ENCODE data around the gene MBOAT2. TPM values are rescaled to one million over a fixed set of nuclear protein-coding genes. Genes with fewer than 3 reads are reported as not detected.
"Not testable (repeated sequence)": the region's sequence is repeated elsewhere in the genome, so short reads cannot be mapped to it uniquely, and the experiment has no call there.

Gene MBOAT2
- total RNA-seq, 3 donors from 2014 or later, result 36.1 to 65.6 (median 50.6) TPM

DNA sequence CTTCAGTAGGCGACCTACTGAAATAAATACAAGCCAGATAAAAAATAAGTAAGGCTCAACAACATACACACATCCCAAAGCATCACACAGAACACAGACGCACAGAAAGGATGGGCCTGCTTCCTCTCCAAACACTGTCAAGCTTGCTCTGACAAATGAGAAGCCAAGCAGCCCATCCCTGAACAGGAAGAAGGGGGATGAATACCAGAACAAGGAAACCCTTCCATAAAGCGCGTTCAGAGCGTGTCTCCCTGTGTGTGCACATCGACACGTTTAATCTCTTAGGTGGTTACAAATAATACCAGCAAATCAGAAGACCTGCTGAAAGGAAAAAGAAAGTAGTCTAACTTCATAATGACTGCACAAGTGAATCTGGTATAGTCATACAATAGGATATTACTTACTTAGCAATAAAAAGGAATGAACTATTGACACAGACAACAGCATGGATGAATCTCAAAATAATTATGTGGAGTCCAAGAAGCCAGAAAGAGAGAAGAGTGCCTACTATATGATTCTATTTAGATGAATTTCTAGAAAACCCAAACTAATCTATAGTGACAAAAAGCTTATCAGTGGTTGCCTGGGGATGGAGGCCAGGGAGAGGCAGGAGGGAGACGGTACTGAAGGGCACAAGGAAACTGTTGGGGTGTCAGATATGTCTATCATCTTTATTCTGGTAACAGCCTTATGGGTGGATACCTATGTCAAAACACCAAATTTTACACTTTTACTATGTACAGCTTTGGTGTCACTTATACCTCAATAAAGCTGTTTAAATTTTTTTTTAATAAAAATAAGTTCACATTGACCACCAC is 26.8 kb downstream of the MBOAT2 start:
- ATAC-seq, result peak; percentile 65
- TF ChIP-seq, protein P1, sequence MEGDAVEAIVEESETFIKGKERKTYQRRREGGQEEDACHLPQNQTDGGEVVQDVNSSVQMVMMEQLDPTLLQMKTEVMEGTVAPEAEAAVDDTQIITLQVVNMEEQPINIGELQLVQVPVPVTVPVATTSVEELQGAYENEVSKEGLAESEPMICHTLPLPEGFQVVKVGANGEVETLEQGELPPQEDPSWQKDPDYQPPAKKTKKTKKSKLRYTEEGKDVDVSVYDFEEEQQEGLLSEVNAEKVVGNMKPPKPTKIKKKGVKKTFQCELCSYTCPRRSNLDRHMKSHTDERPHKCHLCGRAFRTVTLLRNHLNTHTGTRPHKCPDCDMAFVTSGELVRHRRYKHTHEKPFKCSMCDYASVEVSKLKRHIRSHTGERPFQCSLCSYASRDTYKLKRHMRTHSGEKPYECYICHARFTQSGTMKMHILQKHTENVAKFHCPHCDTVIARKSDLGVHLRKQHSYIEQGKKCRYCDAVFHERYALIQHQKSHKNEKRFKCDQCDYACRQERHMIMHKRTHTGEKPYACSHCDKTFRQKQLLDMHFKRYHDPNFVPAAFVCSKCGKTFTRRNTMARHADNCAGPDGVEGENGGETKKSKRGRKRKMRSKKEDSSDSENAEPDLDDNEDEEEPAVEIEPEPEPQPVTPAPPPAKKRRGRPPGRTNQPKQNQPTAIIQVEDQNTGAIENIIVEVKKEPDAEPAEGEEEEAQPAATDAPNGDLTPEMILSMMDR (IDR thresholded peaks at IDR 0.05), result no peak
- DNase-seq, result no peak
- no peaks in the 10 kb centered on the region for H3K36me3 ChIP-seq (ENCODE audit: low read depth)
- no peak overlapping the region for H3K4me3 ChIP-seq
- intact Hi-C loops (cut with DNase I, micrococcal nuclease), result no loop called here
- no peaks in the 10 kb centered on the region for H3K9me3 ChIP-seq
- H3K4me1 ChIP-seq (ENCODE audit: low read depth), result no peaks in the 10 kb centered on the region

DNA sequence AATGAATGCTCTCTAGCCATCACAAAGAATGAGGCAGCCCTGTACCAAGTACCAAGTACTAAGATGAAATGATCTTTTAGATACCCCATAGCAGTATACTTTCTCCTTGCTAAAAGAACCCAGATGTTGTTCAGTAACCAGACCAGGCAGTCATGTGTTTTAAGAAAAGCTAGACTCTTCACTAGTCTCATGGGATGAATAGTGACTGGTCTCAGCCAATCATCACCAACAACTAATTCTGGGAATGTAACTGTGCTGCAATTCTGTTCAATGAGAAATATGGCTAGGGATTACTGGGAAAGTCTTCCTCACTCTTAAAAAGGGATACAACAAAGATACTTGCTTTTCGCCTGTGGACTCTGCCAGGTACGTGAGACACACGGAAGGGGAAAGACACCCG is 29.5 kb downstream of the MBOAT2 start:
- intact Hi-C loops (cut with DNase I, micrococcal nuclease), result no loop called here
- DNase-seq, result no peak
- Histone ChIP-seq H3K36me3 (ENCODE audit: low read depth) (no peaks in the 10 kb centered on the region), H3K4me3 (no peak overlapping the region), H3K9me3 (no peaks in the 10 kb centered on the region), H3K4me1 (ENCODE audit: low read depth) (no peaks in the 10 kb centered on the region)
- TF ChIP-seq, protein P1 (IDR thresholded peaks at IDR 0.05), result no peak
- ATAC-seq, result no peak

DNA sequence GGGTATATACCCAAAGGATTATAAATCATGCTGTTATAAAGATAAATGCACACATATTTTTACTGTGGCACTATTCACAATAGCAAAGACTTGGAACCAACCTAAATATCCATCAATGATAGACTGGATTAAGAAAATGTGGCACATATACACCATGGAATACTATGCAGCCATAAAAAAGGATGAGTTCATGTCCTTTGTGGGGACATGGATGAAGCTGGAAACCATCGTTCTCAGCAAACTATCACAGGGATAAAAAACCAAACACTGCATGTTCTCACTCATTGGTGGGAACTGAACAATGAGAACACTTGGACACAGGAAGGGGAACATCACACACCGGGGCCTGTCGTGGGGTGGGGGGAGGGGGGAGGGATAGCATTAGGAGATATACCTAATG is 30.5 kb downstream of the MBOAT2 start:
- intact Hi-C loops (cut with DNase I, micrococcal nuclease); ATAC-seq; H3K36me3 ChIP-seq (ENCODE audit: low read depth): not testable (repeated sequence)

DNA sequence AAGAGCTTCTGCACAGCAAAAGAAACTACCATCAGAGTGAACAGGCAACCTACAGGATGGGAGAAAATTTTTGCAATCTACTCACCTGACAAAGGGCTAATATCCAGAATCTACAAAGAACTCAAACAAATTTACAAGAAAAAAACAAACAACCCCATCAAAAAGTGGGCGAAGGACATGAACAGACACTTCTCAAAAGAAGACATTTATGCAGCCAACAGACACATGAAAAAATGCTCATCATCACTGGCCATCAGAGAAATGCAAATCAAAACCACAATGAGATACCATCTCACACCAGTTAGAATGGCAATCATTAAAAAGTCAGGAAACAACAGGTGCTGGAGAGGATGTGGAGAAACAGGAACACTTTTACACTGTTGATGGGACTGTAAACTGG is 30.9 kb downstream of the MBOAT2 start:
- ATAC-seq; H3K4me1 ChIP-seq (ENCODE audit: low read depth); H3K36me3 ChIP-seq (ENCODE audit: low read depth); H3K9me3 ChIP-seq; DNase-seq; intact Hi-C loops (cut with DNase I, micrococcal nuclease); H3K4me3 ChIP-seq: not testable (repeated sequence)

More for the DNA sequence above, 30.5 kb downstream of the MBOAT2 start:
- H3K9me3 ChIP-seq; H3K4me3 ChIP-seq; H3K4me1 ChIP-seq (ENCODE audit: low read depth); DNase-seq: not testable (repeated sequence)

DNA sequence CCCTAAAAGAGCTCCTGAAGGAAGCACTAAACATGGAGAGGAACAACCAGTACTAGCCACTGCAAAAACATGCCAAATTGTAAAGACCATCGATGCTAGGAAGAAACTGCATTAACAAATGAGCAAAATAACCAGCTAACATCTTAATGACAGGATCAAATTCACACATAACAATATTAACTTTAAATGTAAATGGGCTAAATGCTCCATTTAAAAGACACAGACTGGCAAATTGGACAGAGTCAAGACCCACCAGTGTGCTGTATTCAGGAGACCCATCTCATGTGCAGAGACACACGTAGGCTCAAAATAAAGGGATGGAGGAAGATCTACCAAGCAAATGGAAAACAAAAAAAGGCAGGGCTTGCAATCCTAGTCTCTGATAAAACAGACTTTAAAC is 34.1 kb downstream of the MBOAT2 start:
- H3K4me3 ChIP-seq; ATAC-seq; H3K36me3 ChIP-seq (ENCODE audit: low read depth); H3K4me1 ChIP-seq (ENCODE audit: low read depth); DNase-seq; H3K9me3 ChIP-seq; intact Hi-C loops (cut with DNase I, micrococcal nuclease): not testable (repeated sequence)

DNA sequence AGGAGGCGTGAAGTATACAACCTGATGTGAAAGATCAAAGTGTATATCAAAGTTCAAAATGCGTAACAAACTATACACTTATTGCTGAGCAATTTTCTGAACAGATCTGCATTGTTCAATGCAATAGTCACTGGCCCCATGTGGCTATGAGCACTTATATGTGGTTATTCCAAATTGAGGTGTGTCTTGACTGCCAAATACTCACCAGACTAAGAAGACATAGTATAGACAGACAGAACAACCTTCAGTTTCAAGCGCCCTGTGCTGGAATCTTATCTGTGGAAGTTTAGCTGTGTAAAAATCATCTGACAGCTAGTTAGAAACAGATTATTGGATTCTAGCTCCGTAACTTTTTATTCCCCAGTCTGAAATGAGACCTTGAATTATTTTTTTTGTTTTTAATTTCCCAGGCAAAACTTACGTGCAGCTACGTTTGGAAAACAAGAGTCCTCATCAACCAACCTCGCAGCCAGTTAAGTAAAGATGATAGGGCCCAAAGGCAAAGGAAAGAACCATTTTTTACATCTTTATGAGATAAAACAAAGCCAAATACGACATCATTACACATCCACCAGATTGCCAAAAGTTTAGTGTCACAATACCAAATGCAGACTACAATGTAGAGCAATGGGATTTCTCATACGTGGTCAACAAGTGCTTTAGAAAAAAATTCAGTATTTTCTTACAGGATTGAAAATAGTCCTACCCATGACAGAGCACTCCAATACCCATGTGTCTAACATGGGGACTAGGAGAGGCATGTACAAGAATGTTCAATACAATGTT is 37.2 kb downstream of the MBOAT2 start:
- H3K4me1 ChIP-seq (ENCODE audit: low read depth), result no peaks in the 10 kb centered on the region
- TF ChIP-seq, protein P1 (IDR thresholded peaks at IDR 0.05), result no peak
- H3K9me3 ChIP-seq, result no peaks in the 10 kb centered on the region
- peak; percentile 69 for ATAC-seq
- intact Hi-C loops (cut with DNase I, micrococcal nuclease), result no loop called here
- DNase-seq, result no peak
- H3K4me3 ChIP-seq, result no peak overlapping the region
- no peaks in the 10 kb centered on the region for H3K36me3 ChIP-seq (ENCODE audit: low read depth)
